Measurements from ENCODE around the gene ICOS.
"Not testable (repeated sequence)": the region's sequence is repeated elsewhere in the genome, so short reads cannot be mapped to it uniquely, and the experiment has no call there.

ICOS gene

DNA sequence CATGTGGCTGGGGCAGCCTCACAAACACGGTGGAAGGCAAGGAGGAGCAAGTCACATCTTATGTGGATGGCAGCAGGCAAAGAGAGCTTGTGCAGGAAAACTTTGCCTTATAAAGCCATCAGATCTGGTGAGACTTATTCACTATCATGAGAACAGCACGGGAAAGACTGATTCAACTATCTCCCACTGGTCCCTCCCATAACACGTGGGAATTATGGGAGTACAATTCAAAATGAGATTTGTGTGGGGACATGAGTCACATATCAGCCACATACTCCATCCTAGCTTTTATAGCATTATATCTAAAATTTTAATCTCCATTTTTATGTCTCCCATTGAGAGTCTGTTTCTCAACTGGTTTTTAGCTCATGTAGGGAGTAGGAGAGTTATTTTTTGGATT lies 45.7 kb downstream of the ICOS start:
- no peak for DNase-seq

DNA sequence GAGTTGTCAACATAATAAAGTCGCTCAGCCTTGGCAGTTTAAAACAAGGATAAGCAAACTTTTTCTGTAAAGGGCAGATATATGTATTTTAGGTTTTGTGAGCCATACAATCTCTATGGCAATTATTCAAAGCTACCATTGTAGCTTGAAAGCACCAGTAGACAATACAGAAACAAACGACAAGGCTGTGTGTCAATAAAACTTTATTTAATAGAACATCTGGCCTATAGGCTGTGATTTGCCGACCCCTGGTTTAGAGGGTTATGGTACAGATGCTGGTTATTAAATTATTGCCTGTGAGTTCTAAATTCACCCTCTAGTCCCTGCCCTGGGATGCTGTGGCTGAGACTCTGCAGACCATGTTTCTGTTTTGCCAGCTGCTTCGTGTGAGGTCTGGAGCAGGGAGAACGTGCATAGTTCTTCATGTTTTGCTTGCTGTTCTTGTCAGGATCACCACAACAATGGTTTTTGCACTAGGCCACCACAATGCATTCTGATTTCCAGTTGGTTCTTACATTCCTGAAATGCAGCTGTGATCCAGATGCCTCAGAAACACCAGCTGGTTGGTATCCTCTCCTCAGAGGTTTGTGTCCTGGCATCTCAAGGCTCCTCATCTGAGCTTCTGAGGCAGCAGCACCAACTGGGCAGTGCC lies 46.6 kb downstream of the ICOS start:
- no peak for DNase-seq

DNA sequence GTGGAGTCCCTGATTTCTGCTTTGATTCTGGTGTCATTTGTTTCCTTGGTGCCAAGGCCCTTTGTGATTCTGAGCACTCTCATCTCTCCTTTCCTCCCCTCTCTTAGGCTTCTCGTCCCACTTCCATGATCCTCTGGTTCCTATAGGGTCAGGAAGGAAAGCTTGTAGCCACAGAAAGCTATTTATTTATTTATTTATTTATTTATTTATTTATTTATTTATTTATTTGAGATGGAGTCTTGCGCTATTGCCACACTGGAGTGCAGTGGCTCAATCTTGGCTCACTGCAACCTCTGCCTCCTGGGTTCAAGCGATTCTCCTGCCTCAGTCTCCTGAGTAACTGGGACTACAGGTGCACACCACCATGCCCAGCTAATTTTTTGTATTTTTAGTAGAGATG lies 49.4 kb downstream of the ICOS start:
- not testable (repeated sequence) for DNase-seq

DNA sequence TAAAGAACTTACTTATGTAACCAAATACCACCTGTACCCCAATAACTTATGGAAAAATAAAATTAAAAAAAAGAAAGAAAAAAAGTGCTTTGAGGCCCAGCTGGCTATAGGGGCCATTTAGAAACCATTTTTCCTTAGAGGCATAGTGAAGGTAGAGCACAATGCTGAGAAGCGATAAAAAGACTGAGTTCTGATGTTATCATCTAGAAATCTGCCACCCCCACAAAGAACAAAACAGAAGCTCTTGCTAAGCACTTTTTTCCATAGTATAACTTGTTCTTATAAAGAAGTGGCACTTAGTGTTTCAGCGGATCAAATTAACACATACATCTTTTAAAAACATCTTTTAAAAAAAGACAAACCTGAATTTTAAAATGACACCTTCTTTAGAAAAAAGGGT lies 51.4 kb downstream of the ICOS start:
- no peak for DNase-seq

DNA sequence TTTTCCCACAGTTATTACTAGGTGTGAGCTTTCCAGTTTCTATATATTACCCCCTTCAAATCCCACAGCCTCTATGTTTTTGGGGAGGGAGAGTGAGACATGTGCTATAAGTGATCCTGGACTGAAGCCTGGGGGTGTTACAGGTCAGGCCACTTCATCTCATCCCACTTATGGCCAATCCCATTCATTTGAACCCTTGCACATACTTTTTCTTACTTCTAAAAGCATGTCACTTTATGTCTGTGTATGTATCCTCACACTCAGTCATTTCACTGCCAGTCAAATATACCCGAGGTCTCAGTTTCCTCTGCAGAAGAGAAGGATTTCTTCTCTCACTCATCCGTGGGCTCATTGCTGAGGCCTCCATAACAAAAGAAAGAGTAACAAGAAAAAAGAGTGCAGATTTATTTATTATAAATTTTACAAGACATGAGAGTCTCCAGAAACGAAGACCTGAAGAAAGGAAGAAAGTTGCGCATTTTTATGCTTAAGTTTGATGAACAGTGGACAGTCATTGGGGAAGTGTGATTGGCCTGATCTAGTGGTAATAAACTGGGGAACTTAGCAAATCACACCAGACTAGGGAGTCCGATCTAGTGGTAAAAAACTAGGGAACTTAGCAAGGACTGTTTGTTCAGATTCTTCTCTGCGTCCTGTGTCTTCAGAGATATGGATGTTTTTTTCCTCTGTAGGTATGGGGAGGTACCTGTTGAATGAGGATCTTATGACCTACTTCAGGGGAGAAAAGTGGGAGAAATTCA lies 52.1 kb downstream of the ICOS start:
- DNase-seq = no peak

DNA sequence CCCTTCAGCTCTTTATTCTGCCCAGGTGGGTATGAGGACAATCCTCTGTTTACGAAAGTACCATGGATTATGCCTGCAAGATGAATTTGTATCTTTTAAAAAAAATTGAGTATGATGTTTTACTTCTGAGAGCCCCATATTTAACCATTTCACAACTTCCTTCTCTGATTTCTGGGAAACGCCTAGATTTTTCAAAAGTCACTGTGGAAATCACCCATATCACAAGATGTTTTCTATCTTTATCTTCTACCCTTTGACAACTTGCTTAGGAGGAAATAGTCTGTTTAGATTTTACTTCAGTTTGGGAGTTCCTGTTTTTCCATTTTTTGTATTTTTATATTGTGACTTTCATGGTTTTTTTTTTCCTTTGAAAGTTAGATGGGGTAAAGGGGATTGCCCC lies 53.0 kb downstream of the ICOS start:
- no peak for DNase-seq

DNA sequence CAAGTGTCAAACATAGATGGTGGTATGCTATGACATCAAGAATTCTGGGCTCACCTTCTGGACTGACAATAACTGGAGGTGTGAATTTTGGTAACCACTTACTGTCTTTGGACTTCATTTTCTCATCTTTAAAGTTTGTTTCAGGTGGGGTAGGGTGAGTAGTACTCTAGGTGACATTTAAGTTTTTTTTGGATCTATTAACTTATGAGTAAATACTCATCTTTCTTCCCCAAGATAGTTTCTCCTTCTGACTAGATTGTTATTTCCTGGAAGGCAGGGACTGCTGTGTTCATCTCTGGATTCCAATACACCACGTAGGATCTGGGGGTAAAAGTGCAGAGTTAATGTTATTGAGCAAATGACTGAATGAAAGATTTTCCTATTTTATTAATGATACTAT lies 55.9 kb downstream of the ICOS start:
- no peak for DNase-seq

DNA sequence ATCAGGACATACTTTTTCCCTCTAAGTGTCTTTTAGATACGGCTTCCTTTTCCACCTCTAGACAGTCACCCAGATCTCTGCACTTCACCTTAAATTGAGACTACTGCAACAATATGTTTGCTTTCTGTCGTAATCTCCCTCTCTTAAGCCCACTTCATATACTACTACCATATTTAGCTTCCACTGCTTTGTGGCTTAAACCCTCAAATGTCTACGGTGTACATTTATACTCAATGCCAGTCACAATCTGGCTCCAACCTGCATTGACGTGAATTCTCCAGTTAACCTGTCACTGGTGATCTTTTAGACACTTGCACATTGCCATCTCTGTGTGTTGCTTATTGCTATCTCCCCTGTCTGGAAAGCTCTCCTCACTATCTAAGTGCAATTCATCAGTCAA lies 56.4 kb downstream of the ICOS start:
- no peak for DNase-seq

DNA sequence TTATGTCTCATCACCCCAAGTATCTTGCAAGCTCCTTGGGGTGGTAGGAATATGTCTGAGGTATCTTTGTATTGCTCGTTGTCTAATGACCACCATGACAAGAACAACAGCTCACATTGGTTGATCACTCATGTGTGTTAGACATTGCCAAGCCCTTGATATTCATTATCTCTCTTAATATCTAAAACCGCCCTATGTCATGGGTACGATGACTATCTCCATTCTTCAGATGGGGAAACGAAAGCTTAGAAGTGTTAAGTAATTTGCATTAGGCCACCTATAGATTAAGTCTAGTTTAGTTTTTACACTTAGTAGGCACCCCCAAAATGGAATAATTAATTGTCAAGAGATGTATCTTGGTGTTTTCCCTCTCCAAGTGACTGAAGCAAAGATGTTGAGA lies 57.0 kb downstream of the ICOS start:
- no peak for DNase-seq

DNA sequence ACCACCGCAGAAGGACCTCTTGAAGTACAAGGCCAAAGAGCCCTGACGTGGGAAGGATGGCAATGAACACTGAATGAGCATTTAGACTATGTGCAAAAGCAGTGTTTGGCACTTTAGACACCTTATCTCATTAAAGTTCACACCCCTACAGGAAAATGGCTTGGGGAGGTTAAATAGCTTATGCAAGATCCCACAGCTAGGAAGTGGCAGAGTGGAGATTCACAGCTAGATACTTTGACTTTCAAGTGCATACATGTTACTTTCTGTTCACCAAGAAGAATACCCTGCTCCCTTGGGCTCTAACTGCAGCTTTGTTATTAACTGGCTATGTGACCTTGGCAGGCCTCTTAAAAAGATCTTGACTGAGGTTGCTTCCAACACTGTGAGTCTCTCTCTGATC lies 58.2 kb downstream of the ICOS start:
- no peak for DNase-seq

DNA sequence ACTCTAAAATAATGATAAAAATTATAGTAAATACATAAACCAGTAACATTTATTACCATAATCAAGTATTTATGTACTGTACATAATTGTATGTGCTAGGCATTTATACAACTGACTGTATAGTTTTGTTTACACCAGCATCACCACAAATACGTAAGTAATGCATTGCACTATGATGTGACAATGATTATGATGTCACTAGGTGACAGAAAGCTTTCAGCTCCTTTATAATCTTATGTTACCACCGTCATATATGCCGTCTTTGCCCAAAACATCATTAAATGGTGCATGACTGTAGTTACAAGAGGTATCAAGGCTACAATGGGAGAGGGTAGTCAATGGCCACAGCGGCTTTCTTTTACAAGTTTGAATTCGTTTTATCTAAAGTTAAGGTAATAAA lies 60.1 kb downstream of the ICOS start:
- DNase-seq = no peak

DNA sequence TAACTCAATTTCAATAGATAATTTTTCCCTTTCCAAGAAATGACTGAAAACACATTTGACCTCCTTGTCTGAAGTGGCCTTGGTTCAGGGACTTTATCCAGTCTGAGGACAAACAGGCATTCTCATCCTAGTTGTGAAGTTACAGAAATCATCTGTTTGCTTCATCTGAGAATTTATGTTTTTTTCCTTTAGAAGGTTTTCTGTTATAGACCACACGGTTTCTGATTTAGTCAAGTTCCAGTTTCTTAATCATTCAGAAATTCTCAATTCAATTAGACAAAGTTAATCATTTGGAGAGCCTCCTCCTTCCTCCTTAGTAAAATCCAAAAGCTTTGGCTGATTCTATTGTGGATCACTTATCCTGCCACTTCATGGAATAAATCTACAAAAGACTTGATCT lies 60.9 kb downstream of the ICOS start:
- no peak for DNase-seq

DNA sequence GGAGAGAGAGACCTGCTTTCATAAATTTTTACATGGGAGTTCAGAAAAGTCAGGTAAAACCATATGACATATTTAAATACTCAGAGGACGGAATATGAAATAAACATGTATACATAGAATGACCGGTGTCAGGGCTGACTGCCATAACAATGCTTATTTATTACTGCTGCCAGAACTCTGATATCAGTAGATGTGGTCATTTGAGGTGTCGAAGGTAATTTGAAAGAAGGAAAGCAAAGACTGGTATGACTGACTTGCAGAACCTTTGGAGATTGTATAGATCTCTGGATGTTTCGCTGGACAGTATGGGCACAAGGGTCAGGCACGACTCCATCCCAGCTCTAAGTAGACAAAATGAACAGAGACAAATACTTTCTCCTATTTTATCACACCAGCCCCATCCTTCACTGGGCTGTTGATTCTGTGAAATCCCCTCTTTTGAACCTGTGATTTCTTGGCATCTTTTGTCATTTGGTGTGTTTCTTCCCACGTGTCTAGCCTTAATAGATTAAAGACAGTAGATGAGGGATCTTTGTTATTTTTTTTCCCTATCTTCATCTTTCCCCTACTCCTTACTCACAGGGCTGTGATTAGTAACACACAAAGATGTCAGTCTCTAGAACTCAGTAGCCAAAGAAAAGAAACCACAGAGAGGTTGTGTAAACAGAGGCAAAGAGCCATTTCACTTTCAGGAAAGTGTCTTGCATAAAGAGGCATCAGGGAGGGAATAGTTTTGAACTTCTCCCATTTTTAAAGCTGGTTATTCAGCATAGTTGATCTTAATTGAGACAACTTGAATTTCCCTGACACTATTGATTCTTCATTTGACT lies 61.6 kb downstream of the ICOS start:
- no peak for DNase-seq

DNA sequence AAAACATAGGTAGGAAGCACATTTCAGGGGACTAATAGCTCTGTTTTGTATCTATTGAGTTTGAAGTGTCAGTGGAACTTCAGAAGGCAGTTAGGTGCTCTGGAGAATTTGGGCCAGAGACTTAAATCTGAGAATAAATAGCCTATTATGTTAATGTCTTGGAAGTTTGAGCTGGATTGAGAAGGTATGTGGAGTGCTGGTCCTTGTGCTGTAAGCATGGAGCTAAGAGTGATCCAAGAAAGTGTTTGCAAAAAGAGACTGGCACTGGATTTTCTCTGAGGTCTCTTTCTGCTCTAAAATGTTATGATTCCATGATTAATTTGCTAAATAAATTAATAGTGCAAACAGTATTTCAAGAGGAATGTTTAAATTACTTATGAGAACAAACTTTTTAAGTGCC lies 63.3 kb downstream of the ICOS start:
- no peak for DNase-seq

DNA sequence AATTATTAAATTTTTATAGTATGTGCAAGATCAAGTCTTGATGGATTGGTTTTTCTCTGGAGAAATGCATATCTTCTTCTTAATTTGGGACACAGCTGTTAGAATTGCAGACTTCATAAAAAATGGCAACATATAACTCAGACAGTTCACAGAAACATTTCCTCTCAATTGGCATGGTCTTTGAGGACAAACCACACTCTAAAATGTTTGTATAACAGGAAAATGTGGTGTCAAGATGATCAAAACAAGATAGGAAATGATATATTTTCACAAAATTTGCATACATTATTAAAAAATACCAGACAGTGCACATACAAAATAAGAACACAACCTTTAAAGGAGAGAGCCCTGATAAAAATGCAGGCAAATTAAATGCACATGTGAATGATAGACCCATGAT lies 63.9 kb downstream of the ICOS start:
- no peak for DNase-seq

DNA sequence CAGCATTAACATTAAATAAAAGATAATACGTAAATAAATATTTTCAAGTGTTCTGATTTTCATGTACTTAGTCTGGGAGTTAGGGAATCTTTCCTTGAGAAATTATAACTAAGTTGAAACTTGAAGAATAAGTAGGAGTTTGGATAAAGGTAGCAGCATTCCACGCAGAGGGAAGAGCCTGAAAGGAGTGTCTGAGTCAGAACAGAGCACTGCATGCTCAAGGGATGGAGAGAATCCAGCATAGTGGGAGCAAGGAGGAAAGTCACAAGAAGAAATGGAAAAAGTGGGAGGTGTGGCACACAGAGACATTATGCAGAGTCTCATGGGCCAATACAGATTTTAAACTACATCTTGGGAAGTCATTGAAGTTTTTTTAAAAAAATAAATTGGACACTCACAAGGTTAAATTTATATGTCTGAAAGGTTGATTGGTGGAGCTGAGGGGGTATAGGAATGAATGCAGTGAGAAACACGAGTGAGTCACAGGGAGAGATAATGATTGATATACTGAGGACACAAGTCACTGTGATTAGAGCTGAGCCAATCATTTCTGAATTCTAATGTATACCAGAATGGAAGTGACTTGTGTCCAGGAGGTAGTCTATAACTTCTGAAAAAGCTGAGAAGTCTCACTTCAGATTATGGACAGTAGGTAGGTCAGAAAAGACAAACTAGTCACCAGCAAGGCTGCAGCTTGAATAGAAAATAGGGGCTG lies 66.9 kb downstream of the ICOS start:
- DNase-seq = no peak

DNA sequence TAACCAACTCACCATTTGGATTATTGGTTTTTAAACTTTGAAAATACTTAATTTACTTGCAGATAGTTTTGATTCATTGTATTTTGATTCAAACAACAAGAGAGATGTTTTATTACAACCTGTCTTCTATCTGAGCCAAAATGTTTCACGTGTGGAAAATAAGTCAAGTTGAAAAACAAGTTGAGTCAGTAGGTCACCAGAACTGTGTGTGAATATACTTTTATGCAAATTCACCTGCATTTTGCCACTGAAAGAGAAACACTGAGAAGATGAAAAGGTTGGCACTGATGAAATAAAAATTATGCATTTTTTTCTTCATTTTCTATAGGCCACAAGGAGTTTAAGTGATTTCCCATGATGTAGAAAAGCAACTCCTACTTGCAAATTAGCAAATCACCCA lies 68.3 kb downstream of the ICOS start:
- DNase-seq = no peak

DNA sequence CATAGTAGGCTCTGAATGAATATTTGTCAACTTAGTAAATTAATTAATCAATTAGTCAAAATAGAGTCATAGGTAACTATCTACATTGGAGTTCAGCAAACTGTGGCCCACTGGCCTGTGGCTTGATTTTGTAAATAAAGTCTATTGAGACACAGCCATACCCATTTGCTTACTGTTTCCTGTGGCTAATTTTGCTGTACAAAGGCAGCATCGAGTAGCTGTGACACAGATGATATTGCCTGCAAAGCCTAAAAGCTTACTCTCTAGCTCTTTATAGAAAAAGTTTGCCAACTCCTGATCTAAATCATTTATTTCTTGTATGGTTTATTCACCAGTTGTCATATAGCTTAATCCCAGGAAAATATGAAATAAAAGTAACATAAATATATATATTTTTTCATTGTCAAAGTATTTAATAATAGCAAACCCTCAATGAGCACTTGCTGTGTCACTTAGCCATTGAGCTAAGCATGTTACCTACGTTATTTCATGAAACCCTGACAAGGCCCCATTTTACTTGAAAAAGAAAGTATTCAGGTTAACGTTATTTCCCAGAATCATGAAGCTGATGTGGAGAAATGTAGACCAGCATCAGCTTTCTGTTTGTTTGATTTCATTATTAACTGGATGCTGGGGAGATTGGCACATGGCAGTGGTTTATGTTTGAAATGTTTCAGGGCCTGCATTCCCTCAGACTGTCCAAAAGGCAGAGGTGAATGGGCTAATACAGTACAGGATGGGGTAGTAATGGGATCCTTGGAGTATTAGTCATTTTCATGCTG lies 69.6 kb downstream of the ICOS start:
- DNase-seq = no peak

DNA sequence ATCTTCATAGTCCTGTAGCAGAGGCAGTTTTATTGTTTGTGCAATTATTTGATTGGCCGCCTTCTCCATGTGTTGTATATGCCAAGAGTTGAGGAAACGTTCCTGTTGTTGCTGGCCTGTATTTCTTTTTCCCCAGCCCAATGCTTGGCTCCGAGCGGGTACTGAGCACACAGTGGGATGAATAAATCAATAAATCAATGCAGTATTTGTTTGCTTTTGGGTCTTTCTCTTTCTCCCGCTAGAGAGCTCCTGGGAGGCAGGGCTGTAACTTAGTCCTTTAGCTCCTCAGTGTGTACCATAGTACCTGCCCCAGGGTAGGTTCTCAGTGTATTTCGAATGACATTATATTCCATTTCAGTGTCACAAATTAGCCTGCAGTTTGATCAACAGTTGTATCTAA lies 71.8 kb downstream of the ICOS start:
- no peak for DNase-seq

DNA sequence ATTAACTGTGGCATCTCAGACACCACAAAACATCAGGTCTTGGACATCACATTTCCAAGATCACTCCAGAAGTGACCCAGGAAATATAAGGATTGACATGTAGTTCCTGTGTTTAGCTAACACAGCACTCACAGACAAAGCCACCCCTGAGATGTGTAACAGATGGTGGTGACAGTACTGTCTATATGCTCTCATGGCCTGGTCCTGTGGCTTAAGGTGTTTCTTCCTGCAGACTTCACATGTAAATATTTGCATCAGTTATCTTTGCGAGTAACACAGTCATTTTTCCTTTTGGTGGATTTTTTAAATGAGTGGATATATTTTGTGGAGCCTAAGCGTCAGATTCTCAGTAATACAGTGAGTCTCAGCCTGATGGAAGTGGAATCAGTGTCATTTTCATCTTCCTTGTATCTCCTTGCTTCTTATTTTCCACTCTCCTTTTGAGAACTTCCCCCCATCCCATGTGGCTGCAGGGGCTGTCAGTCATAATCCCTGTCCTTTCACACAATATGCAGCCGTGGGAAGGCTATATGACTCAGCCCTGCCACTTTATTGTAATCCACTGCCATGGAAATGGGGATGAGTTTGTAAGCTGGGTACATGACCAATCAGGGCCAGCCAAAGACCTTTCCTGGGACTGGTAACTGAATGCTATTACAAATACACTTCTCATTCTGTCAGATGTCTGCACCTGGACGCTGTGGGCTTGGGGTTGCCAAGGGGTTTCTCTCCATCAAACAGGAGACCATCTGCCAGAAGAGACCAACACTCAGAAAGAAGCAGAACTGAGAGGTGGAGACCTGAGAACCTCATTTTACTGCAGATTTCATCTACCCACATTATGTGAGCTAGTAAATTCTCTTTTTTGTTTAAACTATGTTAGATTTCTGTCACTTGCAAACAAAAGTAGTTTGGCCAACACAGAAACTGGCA lies 74.3 kb downstream of the ICOS start:
- no peak for DNase-seq
